ENCODE measurements around the gene SCLT1.

SCLT1 gene

GRCh38 chr4:128869776-128870509 lies 223.4 kb downstream of the SCLT1 start:
- no peak for DNase-seq (ENCODE audit: low read depth in 2 of 2)

- no peak for DNase-seq (ENCODE audit: low read depth in 2 of 2)
Observed at GRCh38 chr4:128868758-128869157, 224.6 kb downstream of the SCLT1 start.

GRCh38 chr4:128866691-128867090 lies 226.6 kb downstream of the SCLT1 start:
- DNase-seq (ENCODE audit: low read depth in 2 of 2) = no peak

- DNase-seq (ENCODE audit: low read depth in 2 of 2) = no peak
Observed at GRCh38 chr4:128866269-128866668, 227.1 kb downstream of the SCLT1 start.

- DNase-seq (ENCODE audit: low read depth in 2 of 2) = no peak
Observed at GRCh38 chr4:128865132-128865531, 228.2 kb downstream of the SCLT1 start.

- DNase-seq (ENCODE audit: low read depth in 2 of 2) = peak; percentile 23 to 30
Observed at GRCh38 chr4:128863312-128864075, 229.8 kb downstream of the SCLT1 start.

GRCh38 chr4:128862608-128863311 lies 230.6 kb downstream of the SCLT1 start:
- peak in 1 of 2 donors; percentile 10 for DNase-seq (ENCODE audit: low read depth in 2 of 2)

- no peak for DNase-seq (ENCODE audit: low read depth in 2 of 2)
Observed at GRCh38 chr4:128861856-128862518, 231.4 kb downstream of the SCLT1 start.

- DNase-seq (ENCODE audit: low read depth in 2 of 2) = no peak
Observed at GRCh38 chr4:128859887-128860677, 233.3 kb downstream of the SCLT1 start.

GRCh38 chr4:128858879-128859671 lies 234.3 kb downstream of the SCLT1 start:
- DNase-seq (ENCODE audit: low read depth in 2 of 2) = no peak

GRCh38 chr4:128856246-128856645 lies 237.1 kb downstream of the SCLT1 start:
- DNase-seq (ENCODE audit: low read depth in 2 of 2) = no peak

GRCh38 chr4:128855621-128856020 lies 237.7 kb downstream of the SCLT1 start:
- DNase-seq (ENCODE audit: low read depth in 2 of 2) = no peak

- no peak for DNase-seq (ENCODE audit: low read depth in 2 of 2)
Observed at GRCh38 chr4:128854433-128854832, 238.9 kb downstream of the SCLT1 start.

GRCh38 chr4:128853741-128854140 lies 239.6 kb downstream of the SCLT1 start:
- DNase-seq (ENCODE audit: low read depth in 2 of 2) = no peak

- no peak for DNase-seq (ENCODE audit: low read depth in 2 of 2)
Observed at GRCh38 chr4:128850252-128850651, 243.1 kb downstream of the SCLT1 start.

- no peak for DNase-seq (ENCODE audit: low read depth in 2 of 2)
Observed at GRCh38 chr4:128848461-128848860, 244.9 kb downstream of the SCLT1 start.

GRCh38 chr4:128847082-128847724 lies 246.1 kb downstream of the SCLT1 start:
- DNase-seq (ENCODE audit: low read depth in 2 of 2) = no peak

- no peak for DNase-seq (ENCODE audit: low read depth in 2 of 2)
Observed at GRCh38 chr4:128846063-128846462, 247.3 kb downstream of the SCLT1 start.

- no peak for DNase-seq (ENCODE audit: low read depth in 2 of 2)
Observed at GRCh38 chr4:128844931-128845330, 248.4 kb downstream of the SCLT1 start.

GRCh38 chr4:128841402-128841801 lies 251.9 kb downstream of the SCLT1 start:
- no peak for DNase-seq (ENCODE audit: low read depth in 2 of 2)

All from stimulated activated CD8-positive, alpha-beta memory T cell treated with anti-CD3 and anti-CD28 coated beads, Interleukin-2, amount 100 ng/mL, for 48 hours (primary cell).